Peyer's patch (tissue), 4 donors: ENCODE results near the gene WDFY4.

Experiments
- POLR2A ChIP-seq, 2 donors: fragments of 450-650 bp; IDR thresholded peaks; one replicate each; pipeline ENCODE4 v1.5.1; 2017; ENCODE audit warnings: antibody characterized with exemption in 2 of 2, mild to moderate bottlenecking in 2 of 2, moderate library complexity in 2 of 2
- TF ChIP-seq, protein P1 (sequence below), 6 experiments: fragments of 450-650 bp in 4 of 6; fragments of 200-600 bp in 2 of 6; sonication (generic) in 1 of 6; IDR thresholded peaks; one replicate each; pipeline ENCODE4 v1.5.1; 2017 to 2019; ENCODE audit warnings: antibody characterized with exemption in 6 of 6, mild to moderate bottlenecking in 3 of 6, moderate library complexity in 1 of 6

DNA sequence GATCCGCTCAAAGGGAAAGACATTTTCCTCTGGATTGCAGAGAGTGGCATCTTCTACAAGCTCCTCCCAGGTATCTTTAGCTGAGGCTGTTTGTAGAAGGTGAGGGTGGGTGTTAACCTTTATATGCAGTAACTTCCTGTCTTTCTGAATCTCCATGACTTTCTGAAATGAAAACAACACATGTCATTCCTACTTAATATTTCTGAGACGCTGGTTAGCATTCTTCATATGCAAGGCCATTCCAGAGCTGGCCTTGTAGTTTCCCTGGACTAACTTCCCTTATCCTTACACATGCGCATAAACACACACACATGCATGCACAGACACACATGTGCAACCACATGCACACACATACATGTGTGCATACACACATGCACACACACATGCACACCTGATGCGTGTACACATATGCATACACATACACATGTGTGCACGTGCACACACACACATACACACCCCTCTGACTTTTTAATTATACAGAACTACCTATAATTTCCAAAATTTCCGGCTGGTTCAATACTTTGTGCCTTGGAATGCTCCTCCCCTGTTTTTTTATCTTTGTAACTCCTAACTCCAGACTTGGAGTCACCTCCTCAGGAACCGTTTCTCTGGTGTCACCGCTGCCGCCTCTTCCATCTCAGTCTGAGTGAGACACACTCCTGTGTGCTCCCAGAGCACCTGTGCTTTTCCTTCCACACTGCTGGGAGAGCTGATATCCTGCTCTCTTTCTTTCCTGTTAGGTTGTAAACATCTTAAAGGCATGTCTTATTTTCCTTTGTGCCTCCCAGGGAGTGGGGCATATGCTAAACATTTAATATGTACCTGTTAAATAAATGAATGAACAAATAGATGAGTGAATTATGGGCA, 199.7 kb downstream of the WDFY4 start:
- TF ChIP-seq, protein P1, sequence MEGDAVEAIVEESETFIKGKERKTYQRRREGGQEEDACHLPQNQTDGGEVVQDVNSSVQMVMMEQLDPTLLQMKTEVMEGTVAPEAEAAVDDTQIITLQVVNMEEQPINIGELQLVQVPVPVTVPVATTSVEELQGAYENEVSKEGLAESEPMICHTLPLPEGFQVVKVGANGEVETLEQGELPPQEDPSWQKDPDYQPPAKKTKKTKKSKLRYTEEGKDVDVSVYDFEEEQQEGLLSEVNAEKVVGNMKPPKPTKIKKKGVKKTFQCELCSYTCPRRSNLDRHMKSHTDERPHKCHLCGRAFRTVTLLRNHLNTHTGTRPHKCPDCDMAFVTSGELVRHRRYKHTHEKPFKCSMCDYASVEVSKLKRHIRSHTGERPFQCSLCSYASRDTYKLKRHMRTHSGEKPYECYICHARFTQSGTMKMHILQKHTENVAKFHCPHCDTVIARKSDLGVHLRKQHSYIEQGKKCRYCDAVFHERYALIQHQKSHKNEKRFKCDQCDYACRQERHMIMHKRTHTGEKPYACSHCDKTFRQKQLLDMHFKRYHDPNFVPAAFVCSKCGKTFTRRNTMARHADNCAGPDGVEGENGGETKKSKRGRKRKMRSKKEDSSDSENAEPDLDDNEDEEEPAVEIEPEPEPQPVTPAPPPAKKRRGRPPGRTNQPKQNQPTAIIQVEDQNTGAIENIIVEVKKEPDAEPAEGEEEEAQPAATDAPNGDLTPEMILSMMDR (IDR thresholded peaks at IDR 0.05) = no peak
- TF ChIP-seq POLR2A (IDR thresholded peaks at IDR 0.05) = no peak
